Peyer's patch (tissue), 4 donors: Measurements from ENCODE around the gene OTUB1. TPM values are rescaled to one million over a fixed set of nuclear protein-coding genes. Genes with fewer than 3 reads are reported as not detected.
A peak's percentile ranks its signal among the peaks of the same experiment; 100 is the strongest.

Experiments
- DNase-seq, 3 donors: peaks; one replicate each; pipeline ENCODE4 v3.0.0-alpha.2; 2017 to 2019
- H3K27ac ChIP-seq, 4 donors: fragments of 200-600 bp; sonication (generic); one replicate each; pipeline ENCODE4 v1.5.1; 2016 to 2019
- H3K27me3 ChIP-seq, 2 donors: fragments of 200-600 bp; sonication (generic); one replicate each; pipeline ENCODE4 v1.5.1; 2019
- H3K36me3 ChIP-seq, 3 donors: fragments of 200-600 bp; sonication (generic); one replicate each; pipeline ENCODE4 v1.5.1; 2016 to 2019
- H3K4me1 ChIP-seq, 4 donors: fragments of 200-600 bp; sonication (generic); one replicate each; pipeline ENCODE4 v1.5.1; 2016 to 2019
- H3K4me3 ChIP-seq, 4 donors: fragments of 200-600 bp; sonication (generic); 1 replicate in 3 of 4; 2 replicates in 1 of 4; pipeline ENCODE4 v1.5.1; 2016 to 2019; ENCODE audit warnings: mild to moderate bottlenecking in 1 of 4
- H3K9me3 ChIP-seq, 4 donors: fragments of 200-600 bp; sonication (generic); one replicate each; pipeline ENCODE4 v1.5.1; 2016 to 2019; ENCODE audit warnings: mild to moderate bottlenecking in 1 of 4
- CTCF ChIP-seq, 6 experiments: fragments of 450-650 bp in 4 of 6; fragments of 200-600 bp in 2 of 6; sonication (generic) in 1 of 6; IDR thresholded peaks; one replicate each; pipeline ENCODE4 v1.5.1; 2017 to 2019; ENCODE audit warnings: antibody characterized with exemption in 6 of 6, mild to moderate bottlenecking in 3 of 6, moderate library complexity in 1 of 6
- POLR2A ChIP-seq, 2 donors: fragments of 450-650 bp; IDR thresholded peaks; one replicate each; pipeline ENCODE4 v1.5.1; 2017; ENCODE audit warnings: antibody characterized with exemption in 2 of 2, mild to moderate bottlenecking in 2 of 2, moderate library complexity in 2 of 2
- total RNA-seq, 4 donors: library from RNA; depleted of rRNA; stranded (reverse); fragments of >200 nt; gene quantifications; one replicate each; pipeline ENCODE4 v1.1.0, GENCODE V29; 2016

The OTUB1 gene
- total RNA-seq, 4 donors from 2014 or later: 79.2 to 110 (median 95.4) TPM

- H3K4me1 ChIP-seq: peaks cover 0 to 20% (median 10%) of the 10 kb centered on the region in 4 donors
- no peaks in the 10 kb centered on the region for H3K9me3 ChIP-seq
- no peaks in the 10 kb centered on the region for H3K27me3 ChIP-seq
- H3K4me3 ChIP-seq: peak overlapping the region; percentile 94 to 98 (median 98)
- TF ChIP-seq CTCF (IDR thresholded peaks at IDR 0.05) (no peak), POLR2A (IDR thresholded peaks at IDR 0.05) (no peak)
- H3K27ac ChIP-seq: peak overlapping the region; percentile 85 to 91 (median 90)
- peaks cover 0 to 24% (median 0%) of the 10 kb centered on the region in 3 donors for H3K36me3 ChIP-seq
- peak in 2 of 3 donors; percentile 73 to 84 for DNase-seq
These were observed 454 bp upstream of the OTUB1 start for GRCh38 chr11:63985812-63986155.

GRCh38 chr11:63986932-63987513 lies 785 bp downstream of the OTUB1 start:
- no peak for DNase-seq
- peak overlapping the region; percentile 94 to 98 (median 98) for H3K4me3 ChIP-seq
- H3K4me1 ChIP-seq: peaks cover 0 to 20% (median 10%) of the 10 kb centered on the region in 4 donors
- H3K9me3 ChIP-seq: no peaks in the 10 kb centered on the region
- TF ChIP-seq POLR2A (IDR thresholded peaks at IDR 0.05) (no peak), CTCF (IDR thresholded peaks at IDR 0.05) (no peak)
- H3K27me3 ChIP-seq: no peaks in the 10 kb centered on the region
- peaks cover 0 to 37% (median 0%) of the 10 kb centered on the region in 3 donors for H3K36me3 ChIP-seq
- H3K27ac ChIP-seq: peak overlapping the region; percentile 85 to 91 (median 90)

- Histone ChIP-seq H3K27me3 (no peaks in the 10 kb centered on the region), H3K9me3 (no peaks in the 10 kb centered on the region), H3K4me1 (peaks cover 0 to 17% (median 10%) of the 10 kb centered on the region in 4 donors), H3K27ac (no peak overlapping the region), H3K36me3 (peaks cover 0 to 77% (median 0%) of the 10 kb centered on the region in 3 donors), H3K4me3 (no peak overlapping the region)
- no peak for DNase-seq
- no peak for TF ChIP-seq POLR2A (IDR thresholded peaks at IDR 0.05)
- no peak for TF ChIP-seq CTCF (IDR thresholded peaks at IDR 0.05)
These were observed 5.3 kb downstream of the OTUB1 start for GRCh38 chr11:63991558-63991957.

- DNase-seq: no peak
- Histone ChIP-seq H3K27ac (no peak overlapping the region), H3K36me3 (peaks cover 0 to 92% (median 0%) of the 10 kb centered on the region in 3 donors), H3K27me3 (no peaks in the 10 kb centered on the region), H3K4me3 (no peak overlapping the region), H3K9me3 (no peaks in the 10 kb centered on the region), H3K4me1 (peaks cover 0 to 3% (median 0%) of the 10 kb centered on the region in 4 donors)
- no peak for TF ChIP-seq POLR2A (IDR thresholded peaks at IDR 0.05)
- TF ChIP-seq CTCF (IDR thresholded peaks at IDR 0.05): no peak
These were observed 6.9 kb downstream of the OTUB1 start for GRCh38 chr11:63993100-63993499.

GRCh38 chr11:63993993-63994392 lies 7.8 kb downstream of the OTUB1 start:
- no peaks in the 10 kb centered on the region for H3K27me3 ChIP-seq
- no peak for TF ChIP-seq POLR2A (IDR thresholded peaks at IDR 0.05)
- TF ChIP-seq CTCF (IDR thresholded peaks at IDR 0.05): no peak
- H3K36me3 ChIP-seq: peaks cover 0 to 89% (median 0%) of the 10 kb centered on the region in 3 donors
- no peak overlapping the region for H3K27ac ChIP-seq
- H3K9me3 ChIP-seq: no peaks in the 10 kb centered on the region
- H3K4me1 ChIP-seq: peaks cover 0 to 6% (median 3%) of the 10 kb centered on the region in 4 donors
- H3K4me3 ChIP-seq: no peak overlapping the region
- no peak for DNase-seq
